HG03575 (cell line): ENCODE measurements around the gene UTP18.
"Not testable (repeated sequence)": the region's sequence is repeated elsewhere in the genome, so short reads cannot be mapped to it uniquely, and the experiment has no call there.

Experiments used
- ATAC-seq: cut with Tn5 transposase; IDR thresholded peaks from one replicate; pipeline ENCODE4 v1.9.1; 2021; ENCODE audit not compliant: unreplicated experiment, insufficient number of reproducible peaks, low FRiP score; ENCODE audit errors: extremely low read depth

Gene UTP18

DNA sequence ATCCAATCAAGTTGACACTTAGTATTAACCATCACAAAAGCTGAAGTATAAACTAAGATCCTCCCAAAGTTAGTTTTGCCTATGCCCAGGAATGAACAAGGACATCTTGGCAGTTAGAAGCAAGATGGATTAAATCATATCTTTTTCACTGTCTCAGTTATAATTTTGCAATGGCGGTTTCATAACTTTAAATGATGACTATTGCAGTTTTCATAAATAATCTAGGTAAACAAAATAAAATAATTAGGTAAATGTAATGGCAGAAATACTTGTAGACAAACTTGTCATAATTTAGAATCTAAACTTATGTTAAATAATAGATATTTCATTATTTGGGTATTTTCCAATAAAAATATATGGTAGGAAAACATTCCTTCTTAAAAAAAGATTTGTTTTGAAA, 51.7 kb downstream of the UTP18 start:
- ATAC-seq: not testable (repeated sequence)

DNA sequence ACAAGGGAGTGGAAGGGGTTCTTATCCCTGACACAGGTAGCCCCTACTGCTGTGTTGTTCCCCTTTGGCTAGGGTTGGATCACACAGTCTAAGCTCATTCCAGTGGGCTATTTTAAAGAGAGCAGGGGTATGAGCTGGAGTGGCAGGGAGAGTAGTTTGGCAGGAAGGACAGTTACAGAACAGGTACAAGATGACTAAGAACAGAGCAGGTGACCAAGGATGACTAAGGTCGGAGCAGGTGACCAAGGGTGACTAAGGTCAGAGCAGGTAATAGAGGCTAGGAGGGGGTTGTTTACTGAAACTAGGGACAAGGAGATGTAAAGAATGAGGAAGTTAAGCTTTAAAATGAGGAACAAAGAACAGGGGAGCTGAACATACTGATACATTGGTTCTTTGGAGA, 58.8 kb downstream of the UTP18 start:
- no peak for ATAC-seq

DNA sequence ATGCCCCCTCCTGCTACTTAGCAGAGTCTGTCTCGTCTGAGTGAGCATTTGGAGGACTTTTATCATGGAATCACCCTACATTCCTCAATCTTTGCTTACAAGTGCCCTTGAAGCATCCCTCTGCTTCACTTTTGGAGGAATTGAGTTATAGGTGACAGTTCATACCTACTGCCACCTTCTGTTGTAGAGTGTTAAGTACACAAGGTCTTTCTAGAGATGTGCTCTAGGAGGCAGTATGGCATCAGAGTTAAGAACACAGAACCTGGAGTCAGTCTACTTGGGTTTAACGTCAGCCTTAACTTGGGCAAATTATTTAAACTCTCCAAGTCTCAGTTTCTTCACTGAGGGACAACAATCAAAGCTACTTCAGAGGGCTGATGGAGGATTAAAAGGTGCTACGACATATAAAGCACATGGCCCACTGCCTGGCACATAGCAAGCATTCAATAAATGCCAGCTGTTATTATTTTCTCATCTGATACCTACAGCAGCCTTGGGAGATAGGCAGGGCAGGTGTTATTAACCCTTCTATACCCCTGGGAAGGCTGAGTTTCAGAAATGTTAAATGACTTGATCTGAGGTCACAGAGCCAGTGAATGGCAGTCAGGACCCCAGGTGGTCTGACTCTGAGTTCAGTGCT, 62.2 kb downstream of the UTP18 start:
- ATAC-seq: no peak

DNA sequence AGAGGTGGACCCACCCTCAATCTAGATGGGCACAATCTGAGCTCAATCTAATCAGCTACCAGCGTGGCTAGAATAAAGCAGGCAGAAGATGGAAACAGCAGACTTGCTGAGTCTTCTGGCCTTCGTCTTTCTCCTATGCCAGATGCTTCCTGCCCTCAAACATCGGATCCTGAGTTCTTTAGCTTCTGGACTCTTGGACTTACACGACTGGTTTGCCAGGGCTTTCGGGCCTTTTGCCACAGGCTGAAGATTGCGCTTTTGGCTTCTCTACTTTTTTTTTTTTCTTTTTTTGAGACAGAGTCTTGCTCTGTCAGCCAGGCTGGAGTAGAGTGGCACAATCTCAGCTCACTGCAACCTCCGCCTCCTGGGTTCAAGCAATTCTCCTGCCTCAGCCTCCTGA, 65.1 kb downstream of the UTP18 start:
- no peak for ATAC-seq

DNA sequence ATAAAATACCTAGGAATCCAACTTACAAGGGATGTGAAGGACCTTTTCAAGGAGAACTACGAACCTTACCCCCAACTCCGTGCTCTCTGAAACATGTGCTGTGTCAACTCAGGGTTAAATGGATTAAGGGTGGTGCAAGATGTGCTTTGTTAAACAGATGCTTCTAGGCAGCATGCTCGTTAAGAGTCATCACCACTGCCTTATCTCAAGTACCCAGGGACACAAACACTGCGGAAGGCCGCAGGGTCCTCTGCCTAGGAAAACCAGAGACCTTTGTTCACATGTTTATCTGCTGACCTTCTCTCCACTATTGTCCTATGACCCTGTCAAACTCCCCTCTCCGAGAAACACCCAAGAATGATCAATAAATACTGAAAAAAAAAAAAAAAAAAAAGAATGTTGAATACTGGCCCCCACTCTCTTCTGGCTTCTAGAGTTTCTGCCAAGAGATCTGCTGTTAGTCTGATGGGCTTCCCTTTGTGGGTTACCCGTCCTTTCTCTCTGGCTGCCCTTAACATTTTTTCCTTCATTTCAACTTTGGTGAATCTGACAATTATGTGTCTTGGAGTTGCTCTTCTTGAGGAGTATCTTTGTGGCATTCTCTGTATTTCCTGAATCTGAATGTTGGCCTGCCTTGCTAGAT, 70.6 kb downstream of the UTP18 start:
- not testable (repeated sequence) for ATAC-seq

DNA sequence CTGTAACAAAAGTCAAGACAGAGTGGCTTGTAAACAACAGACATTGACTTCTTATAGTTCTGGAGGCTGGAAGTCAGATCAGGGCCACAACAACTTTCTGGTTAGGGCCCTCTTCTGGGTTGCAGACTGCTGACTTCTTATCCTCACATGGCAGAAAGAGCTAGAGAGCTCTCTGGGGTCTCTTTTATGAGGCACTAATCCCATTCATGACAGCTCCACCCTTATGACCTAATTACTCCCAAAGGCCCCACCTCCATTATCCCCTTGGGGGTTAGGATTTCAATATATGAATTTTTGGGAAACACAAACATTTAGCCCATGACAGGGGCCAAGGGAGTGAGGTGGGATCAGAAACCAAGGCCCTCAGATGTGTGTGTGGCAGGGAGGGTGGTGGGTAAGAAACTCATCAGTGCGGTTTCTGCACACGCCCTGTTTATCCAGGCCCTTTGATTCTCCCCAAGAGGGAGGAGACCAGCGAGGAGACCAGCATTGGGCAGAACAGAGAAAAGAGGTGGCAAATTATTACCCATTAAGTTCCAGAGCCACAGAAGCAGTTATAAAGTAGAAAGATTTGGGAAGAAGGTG, 74.8 kb downstream of the UTP18 start:
- ATAC-seq: no peak

DNA sequence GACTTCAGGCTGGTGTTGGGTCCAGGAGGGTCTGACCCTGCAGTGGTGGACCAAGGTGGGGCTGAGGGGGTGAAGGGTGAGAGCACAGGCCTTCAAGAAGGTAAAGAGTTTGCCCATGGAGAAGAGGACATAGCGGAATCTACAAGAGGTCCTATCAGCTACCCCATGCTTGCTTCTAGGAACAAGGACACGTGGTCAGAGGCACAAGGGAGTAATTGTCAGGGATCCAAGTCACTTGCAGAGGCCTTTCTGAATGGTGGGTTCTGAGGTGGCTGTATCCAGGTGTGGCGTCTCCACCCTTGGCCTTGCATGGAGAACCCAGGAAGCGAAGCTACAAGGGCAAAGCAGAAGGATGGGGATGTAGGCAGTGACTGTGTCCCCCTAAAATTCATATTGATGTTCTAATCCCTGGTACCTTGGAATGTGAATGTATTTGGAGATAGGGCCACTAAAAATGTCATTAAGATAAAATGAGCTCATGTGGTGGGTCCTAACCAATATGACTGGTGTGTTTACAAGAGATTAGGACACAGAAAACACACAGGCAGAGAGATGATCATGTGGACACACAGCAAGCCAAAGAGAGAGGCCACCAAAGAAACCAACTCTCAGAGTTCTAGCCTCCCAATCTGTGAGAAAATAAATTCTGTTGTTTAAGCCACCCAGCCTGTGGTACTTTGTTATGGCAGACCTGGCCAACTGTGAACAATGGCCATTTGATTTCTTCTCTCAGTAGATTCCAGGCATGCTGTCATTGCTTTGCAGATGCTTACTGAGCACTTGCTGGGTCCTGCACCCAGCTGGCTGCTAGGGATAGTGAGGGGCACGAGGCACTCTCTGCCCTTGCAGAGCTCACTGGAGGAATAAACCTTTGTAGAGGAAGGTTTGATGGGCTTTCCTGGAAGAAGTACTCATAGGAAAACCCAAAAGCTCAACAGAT, 75.8 kb downstream of the UTP18 start:
- ATAC-seq: no peak

DNA sequence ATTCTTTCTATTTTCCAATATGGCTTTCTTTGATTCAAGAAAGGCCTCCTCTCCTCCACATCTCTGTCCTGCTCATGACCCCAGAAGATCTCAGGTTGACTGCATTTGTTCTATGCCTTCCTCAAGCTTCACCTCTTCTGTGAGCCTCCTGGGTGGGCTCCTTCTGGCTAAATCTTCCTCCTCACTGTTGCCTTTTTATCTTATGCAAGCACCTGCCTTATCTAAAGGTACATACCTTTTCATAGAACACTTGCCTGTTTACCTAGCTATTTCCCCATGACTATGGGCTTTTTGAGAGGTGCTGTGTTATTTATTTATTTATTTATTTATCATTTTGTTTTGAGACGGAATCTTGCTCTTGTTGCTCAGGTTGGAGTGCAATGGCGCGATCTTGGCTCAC, 81.1 kb downstream of the UTP18 start:
- no peak for ATAC-seq

DNA sequence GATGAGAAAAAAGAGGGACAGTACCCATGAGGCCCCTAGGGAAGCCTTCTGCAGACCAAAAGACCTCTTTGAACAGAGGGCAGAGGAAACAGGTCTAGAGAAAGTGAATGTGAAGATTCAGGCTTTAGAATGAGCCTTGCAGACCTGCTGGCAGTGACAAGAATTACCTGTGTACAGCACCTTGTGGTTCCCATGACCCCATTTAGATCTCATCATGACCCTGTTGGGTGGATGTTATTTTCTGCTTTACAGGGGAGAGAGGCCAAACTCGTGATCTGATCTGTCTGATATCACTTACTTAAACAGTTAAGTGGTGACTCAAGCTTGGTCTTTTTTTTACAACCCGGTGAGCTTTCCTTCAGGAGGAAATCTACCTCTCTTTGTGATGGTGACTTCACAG, 81.9 kb downstream of the UTP18 start:
- no peak for ATAC-seq

DNA sequence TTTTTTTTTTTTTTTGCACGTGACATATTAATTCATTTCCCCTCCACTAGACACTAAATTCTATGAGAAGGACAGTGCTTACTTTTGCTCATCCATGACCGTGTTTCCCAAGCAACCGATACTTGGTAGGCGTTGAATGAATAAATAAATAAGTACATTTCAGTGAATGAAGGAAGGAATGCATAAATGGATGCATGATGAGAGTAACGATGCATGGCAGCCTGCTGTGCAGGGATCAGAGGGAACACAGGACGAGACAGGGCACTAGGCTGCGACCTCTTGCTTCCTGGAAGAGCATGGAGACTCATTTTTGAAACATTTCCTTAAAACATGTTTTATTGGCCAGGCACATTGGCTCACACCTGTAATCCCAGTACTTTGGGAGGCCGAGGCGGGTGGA, 84.2 kb downstream of the UTP18 start:
- no peak for ATAC-seq

DNA sequence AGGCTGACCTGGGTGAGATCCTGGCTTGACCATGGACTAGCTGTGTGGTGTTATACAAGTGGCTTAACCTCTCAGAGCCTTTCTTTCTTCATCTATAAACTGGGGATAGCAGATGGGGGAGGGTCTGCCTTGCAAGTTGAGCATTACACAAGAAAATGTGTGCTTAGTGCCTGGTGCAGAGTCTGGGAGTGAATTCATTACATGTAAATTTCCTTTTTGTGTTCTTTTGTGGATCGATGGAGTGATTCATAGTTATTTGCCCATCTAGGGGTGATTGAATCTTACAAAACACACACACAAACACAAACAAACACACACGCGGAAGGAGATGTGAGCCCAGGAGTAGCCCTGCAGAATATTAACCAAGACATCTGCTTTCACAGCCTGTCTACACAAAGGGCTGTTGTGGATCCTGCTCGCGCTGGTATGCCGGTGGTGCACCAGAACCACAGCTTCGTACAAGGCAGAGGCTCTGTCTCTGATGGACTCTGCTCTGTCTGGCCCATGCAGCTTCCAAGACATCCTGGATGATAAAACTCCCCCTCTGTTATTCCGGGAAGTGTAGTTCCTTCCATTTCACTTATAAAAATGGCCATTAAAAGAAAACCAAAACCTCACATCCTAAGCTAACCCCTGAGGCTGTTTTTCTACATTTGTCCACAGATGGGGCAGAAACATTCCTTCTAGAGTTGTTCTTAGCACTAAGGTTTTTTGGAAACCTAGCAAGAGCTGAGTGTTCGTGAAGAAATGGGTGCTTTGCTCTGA, 86.1 kb downstream of the UTP18 start:
- ATAC-seq: no peak
